ENCODE measurements around the gene HIVEP3. TPM values are rescaled to one million over a fixed set of nuclear protein-coding genes. Genes with fewer than 3 reads are reported as not detected.
"Not testable (repeated sequence)": the region's sequence is repeated elsewhere in the genome, so short reads cannot be mapped to it uniquely, and the experiment has no call there.

The HIVEP3 gene
- total RNA-seq, 1 experiment from 2014 or later = 3.1 TPM

DNA sequence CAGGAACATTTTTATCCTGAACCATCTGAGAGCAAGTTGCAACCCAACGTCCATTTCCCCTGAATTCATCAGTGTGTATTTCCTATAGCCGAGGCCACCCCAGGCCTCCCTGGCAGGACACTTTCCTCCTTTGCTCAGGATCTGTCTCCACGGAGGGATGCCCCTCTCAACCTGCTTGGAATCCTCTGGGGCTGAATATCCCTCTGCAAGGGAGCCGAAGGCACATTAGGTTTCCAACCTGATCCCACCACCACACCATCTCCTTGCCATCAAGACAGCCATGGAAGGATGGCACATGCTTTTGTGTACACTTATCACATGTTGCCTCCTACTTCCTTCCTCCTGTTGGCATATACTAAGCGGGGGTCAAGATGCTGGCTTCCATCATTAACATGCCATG is 359.4 kb downstream of the HIVEP3 start:
- Histone ChIP-seq H3K27ac (ENCODE audit: low read depth, low read length, poor library complexity, severe bottlenecking) (no peak overlapping the region), H3K4me3 (ENCODE audit: low read depth, low read length, poor library complexity, severe bottlenecking) (no peak overlapping the region), H3K4me1 (ENCODE audit: insufficient read depth, low read length, poor library complexity, severe bottlenecking) (no peaks in the 10 kb centered on the region), H3K9me3 (ENCODE audit: low read depth, low read length, poor library complexity, severe bottlenecking) (peaks cover 9% of the 10 kb centered on the region), H3K27me3 (replicated peaks; ENCODE audit: insufficient read depth, low read depth, low read length, poor library complexity) (no peaks in the 10 kb centered on the region), H3K36me3 (ENCODE audit: insufficient read depth, low read length, poor library complexity, severe bottlenecking) (no peaks in the 10 kb centered on the region)
- TF ChIP-seq, protein P1, sequence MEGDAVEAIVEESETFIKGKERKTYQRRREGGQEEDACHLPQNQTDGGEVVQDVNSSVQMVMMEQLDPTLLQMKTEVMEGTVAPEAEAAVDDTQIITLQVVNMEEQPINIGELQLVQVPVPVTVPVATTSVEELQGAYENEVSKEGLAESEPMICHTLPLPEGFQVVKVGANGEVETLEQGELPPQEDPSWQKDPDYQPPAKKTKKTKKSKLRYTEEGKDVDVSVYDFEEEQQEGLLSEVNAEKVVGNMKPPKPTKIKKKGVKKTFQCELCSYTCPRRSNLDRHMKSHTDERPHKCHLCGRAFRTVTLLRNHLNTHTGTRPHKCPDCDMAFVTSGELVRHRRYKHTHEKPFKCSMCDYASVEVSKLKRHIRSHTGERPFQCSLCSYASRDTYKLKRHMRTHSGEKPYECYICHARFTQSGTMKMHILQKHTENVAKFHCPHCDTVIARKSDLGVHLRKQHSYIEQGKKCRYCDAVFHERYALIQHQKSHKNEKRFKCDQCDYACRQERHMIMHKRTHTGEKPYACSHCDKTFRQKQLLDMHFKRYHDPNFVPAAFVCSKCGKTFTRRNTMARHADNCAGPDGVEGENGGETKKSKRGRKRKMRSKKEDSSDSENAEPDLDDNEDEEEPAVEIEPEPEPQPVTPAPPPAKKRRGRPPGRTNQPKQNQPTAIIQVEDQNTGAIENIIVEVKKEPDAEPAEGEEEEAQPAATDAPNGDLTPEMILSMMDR (conservative IDR thresholded peaks at IDR 0.05; ENCODE audit: low read depth, low read length) = no peak
- TF ChIP-seq EZH2 (IDR thresholded peaks at IDR 0.05; ENCODE audit: borderline replicate concordance, low read depth, low read length, poor library complexity, severe bottlenecking) = no peak
- intact Hi-C loops (cut with micrococcal nuclease; ENCODE audit: unreplicated experiment) = no loop called here
- ChIA-PET CTCF (no interaction called here), POLR2A (ENCODE audit: low non-redundant PET) (no interaction called here)
- no TSS peak for BruUV-seq (replicated peaks)
- no peak for DNase-seq (ENCODE audit: low spot score)

DNA sequence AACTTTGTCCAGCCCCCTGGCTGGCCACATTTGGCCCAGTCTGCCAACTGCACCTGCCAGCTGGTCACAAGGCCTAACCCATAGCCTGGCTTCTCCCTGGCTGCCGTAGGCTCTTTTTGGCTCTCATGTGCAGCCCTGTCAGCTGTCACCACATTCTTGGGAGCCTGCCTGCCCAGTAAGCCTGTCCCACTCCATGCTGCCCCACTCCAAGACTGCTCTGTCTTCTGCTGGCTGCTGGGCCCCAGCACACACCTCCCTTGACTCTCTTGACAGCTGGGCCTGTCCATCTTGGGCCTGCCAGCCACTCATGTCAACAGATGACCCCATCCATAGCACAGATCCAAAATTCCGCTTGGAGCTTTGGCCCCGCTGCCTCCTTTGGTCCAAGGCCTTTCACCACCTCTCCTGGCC is 360.0 kb downstream of the HIVEP3 start:
- CTCF ChIA-PET = no interaction called here
- intact Hi-C loops (cut with micrococcal nuclease; ENCODE audit: unreplicated experiment) = no loop called here
- Histone ChIP-seq H3K4me3 (ENCODE audit: low read depth, low read length, poor library complexity, severe bottlenecking) (no peak overlapping the region), H3K9me3 (ENCODE audit: low read depth, low read length, poor library complexity, severe bottlenecking) (peaks cover 9% of the 10 kb centered on the region), H3K36me3 (ENCODE audit: insufficient read depth, low read length, poor library complexity, severe bottlenecking) (no peaks in the 10 kb centered on the region), H3K4me1 (ENCODE audit: insufficient read depth, low read length, poor library complexity, severe bottlenecking) (no peaks in the 10 kb centered on the region), H3K27me3 (replicated peaks; ENCODE audit: insufficient read depth, low read depth, low read length, poor library complexity) (no peaks in the 10 kb centered on the region), H3K27ac (ENCODE audit: low read depth, low read length, poor library complexity, severe bottlenecking) (no peak overlapping the region)
- BruUV-seq (replicated peaks) = no TSS peak
- TF ChIP-seq, protein P1 (conservative IDR thresholded peaks at IDR 0.05; ENCODE audit: low read depth, low read length) = no peak
- no peak for TF ChIP-seq EZH2 (IDR thresholded peaks at IDR 0.05; ENCODE audit: borderline replicate concordance, low read depth, low read length, poor library complexity, severe bottlenecking)
- POLR2A ChIA-PET (ENCODE audit: low non-redundant PET) = no interaction called here
- DNase-seq (ENCODE audit: low spot score) = no peak

DNA sequence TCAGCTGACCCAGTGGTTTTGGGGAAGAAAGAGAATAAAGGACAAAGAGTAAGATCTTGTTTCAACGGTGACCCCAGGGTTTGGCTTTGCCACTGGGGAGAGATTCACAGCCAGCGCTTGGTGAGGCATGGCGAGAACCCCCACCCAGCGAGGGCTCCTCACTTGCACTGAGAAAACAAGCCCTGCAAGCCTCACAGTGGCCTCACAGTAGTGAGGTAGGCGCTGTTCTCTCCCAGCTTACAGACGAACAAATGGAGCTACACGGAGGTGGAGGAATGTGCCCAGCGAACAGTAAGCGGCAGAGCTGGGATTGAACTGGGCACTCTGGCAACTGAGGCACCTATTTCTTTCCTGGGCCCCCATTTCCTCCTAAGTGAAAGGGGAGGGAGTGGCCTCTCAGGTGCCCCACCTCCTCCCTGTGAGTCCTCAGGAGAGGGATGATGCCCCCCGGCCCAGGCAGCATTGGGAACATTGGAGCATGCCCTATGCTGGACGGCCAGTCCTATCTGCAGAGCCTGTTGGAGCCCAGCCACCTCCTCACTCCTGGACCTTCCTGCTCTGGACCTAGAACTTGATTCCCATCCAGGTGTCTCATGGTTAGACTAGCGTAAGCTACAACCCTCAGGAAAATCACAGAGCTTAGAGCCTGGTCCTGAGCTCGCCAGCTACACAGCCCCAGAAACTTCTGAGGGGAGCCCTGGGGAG is 360.8 kb downstream of the HIVEP3 start:
- Histone ChIP-seq H3K27me3 (replicated peaks; ENCODE audit: insufficient read depth, low read depth, low read length, poor library complexity) (no peaks in the 10 kb centered on the region), H3K27ac (ENCODE audit: low read depth, low read length, poor library complexity, severe bottlenecking) (no peak overlapping the region), H3K4me1 (ENCODE audit: insufficient read depth, low read length, poor library complexity, severe bottlenecking) (no peaks in the 10 kb centered on the region), H3K9me3 (ENCODE audit: low read depth, low read length, poor library complexity, severe bottlenecking) (peaks cover 9% of the 10 kb centered on the region), H3K4me3 (ENCODE audit: low read depth, low read length, poor library complexity, severe bottlenecking) (no peak overlapping the region), H3K36me3 (ENCODE audit: insufficient read depth, low read length, poor library complexity, severe bottlenecking) (no peaks in the 10 kb centered on the region)
- TF ChIP-seq, protein P1 (conservative IDR thresholded peaks at IDR 0.05; ENCODE audit: low read depth, low read length) = no peak
- no peak for TF ChIP-seq EZH2 (IDR thresholded peaks at IDR 0.05; ENCODE audit: borderline replicate concordance, low read depth, low read length, poor library complexity, severe bottlenecking)
- no TSS peak for BruUV-seq (replicated peaks)
- POLR2A ChIA-PET (ENCODE audit: low non-redundant PET) = no interaction called here
- DNase-seq (ENCODE audit: low spot score) = no peak
- CTCF ChIA-PET = no interaction called here
- intact Hi-C loops (cut with micrococcal nuclease; ENCODE audit: unreplicated experiment) = no loop called here

DNA sequence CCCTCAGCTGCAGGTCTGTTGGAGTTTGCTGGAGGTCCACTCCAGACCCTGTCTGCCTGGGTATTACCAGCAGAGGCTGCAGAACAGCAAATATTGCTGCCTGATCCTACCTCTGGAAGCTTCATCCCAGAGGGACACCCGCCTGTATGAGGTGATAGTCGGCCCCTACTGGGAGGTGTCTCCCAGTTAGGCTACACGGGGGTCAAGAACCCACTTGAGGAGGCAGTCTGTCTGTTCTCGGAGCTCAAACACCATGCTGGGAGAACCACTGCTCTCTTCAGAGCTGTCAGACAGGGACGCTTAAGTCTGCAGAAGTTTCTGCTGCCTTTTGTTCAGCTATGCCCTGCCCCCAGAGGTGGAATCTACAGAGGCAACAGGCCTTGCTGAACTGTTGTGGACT is 364.0 kb downstream of the HIVEP3 start:
- H3K9me3 ChIP-seq (ENCODE audit: low read depth, low read length, poor library complexity, severe bottlenecking); H3K4me3 ChIP-seq (ENCODE audit: low read depth, low read length, poor library complexity, severe bottlenecking); intact Hi-C loops (cut with micrococcal nuclease; ENCODE audit: unreplicated experiment); H3K4me1 ChIP-seq (ENCODE audit: insufficient read depth, low read length, poor library complexity, severe bottlenecking); CTCF ChIA-PET; H3K27me3 ChIP-seq (replicated peaks; ENCODE audit: insufficient read depth, low read depth, low read length, poor library complexity); POLR2A ChIA-PET (ENCODE audit: low non-redundant PET); H3K36me3 ChIP-seq (ENCODE audit: insufficient read depth, low read length, poor library complexity, severe bottlenecking); H3K27ac ChIP-seq (ENCODE audit: low read depth, low read length, poor library complexity, severe bottlenecking); DNase-seq (ENCODE audit: low spot score); BruUV-seq (replicated peaks): not testable (repeated sequence)
